Right atrium auricular region (tissue), 2 donors: ENCODE measurements around the gene KIAA1958. TPM values are rescaled to one million over a fixed set of nuclear protein-coding genes. Genes with fewer than 3 reads are reported as not detected.

Experiments
- DNase-seq: peaks from one replicate; pipeline ENCODE4 v3.0.0-alpha.2; 2019; ENCODE audit warnings: low spot score
- H3K27ac ChIP-seq, 2 donors: fragments of 200-600 bp; sonication (generic); 1 replicate in 1 of 2; 2 replicates in 1 of 2; pipeline ENCODE4 v1.5.1; 2016 to 2019
- H3K27me3 ChIP-seq, 2 donors: fragments of 200-600 bp; sonication (generic); one replicate each; pipeline versions ENCODE4 v1.5.1 to v1.6.0; 2017 to 2019
- H3K36me3 ChIP-seq: fragments of 200-600 bp; sonication (generic); one replicate; pipeline ENCODE4 v1.5.1; 2016
- H3K4me1 ChIP-seq, 2 donors: fragments of 200-600 bp; sonication (generic); one replicate each; pipeline versions ENCODE4 v1.5.1 to v1.6.0; 2017 to 2019
- H3K4me3 ChIP-seq, 2 donors: fragments of 200-600 bp; sonication (generic); 1 replicate in 1 of 2; 2 replicates in 1 of 2; pipeline ENCODE4 v1.5.1; 2017 to 2019; ENCODE audit warnings: mild to moderate bottlenecking in 1 of 2, moderate library complexity in 1 of 2
- H3K9me3 ChIP-seq, 2 donors: fragments of 200-600 bp; sonication (generic); one replicate each; pipeline ENCODE4 v1.5.1; 2019
- total RNA-seq, 2 donors: library from RNA; depleted of rRNA; stranded (reverse); fragments of >200 nt; gene quantifications; one replicate each; pipeline ENCODE4 v1.1.0, GENCODE V29; 2016
- TF ChIP-seq, protein P1 (sequence below), 2 donors: fragments of 200-600 bp; sonication (generic); IDR thresholded peaks; one replicate each; pipeline ENCODE4 v1.5.1; 2019; ENCODE audit warnings: antibody characterized with exemption in 2 of 2

The KIAA1958 gene
- total RNA-seq, 2 donors from 2014 or later: 1.9 to 4.1 TPM

DNA sequence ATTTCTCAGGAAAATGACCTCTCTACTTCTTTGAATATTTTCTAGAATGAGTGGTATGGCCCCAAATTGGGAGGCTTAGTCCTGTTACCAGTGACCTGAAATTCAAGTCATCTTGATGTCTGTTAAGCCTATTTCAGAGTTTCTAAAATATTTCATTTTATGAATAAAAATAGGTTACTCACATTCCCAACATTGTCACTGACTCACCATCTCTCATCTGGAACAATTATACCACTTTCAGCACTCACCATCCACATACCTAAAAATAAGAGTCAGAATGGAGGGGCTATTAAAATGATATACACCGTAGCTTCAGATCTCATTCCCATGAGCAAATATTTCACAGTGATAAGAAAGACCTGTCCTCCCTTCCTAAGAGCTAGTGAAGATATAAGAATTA is 71.8 kb downstream of the KIAA1958 start:
- TF ChIP-seq, protein P1, sequence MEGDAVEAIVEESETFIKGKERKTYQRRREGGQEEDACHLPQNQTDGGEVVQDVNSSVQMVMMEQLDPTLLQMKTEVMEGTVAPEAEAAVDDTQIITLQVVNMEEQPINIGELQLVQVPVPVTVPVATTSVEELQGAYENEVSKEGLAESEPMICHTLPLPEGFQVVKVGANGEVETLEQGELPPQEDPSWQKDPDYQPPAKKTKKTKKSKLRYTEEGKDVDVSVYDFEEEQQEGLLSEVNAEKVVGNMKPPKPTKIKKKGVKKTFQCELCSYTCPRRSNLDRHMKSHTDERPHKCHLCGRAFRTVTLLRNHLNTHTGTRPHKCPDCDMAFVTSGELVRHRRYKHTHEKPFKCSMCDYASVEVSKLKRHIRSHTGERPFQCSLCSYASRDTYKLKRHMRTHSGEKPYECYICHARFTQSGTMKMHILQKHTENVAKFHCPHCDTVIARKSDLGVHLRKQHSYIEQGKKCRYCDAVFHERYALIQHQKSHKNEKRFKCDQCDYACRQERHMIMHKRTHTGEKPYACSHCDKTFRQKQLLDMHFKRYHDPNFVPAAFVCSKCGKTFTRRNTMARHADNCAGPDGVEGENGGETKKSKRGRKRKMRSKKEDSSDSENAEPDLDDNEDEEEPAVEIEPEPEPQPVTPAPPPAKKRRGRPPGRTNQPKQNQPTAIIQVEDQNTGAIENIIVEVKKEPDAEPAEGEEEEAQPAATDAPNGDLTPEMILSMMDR (IDR thresholded peaks at IDR 0.05): no peak

DNA sequence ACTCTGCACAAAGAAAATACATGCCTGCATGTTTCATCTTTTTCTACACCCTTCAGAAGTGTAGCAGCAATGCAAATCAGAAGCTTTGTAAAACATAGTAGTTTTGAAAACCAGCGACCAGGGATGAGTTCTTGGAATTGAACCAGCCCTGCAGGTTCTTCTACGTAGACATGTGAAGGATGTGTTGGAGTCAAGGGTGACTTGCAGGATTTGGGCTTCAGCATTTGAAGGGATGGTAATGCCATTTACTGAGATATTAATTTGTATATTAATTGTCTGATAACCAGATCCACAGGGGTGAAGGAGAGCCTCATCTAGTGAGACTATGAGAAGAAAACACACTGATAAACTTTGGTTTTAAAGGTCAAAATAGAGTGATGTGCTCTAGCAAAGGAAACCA is 72.4 kb downstream of the KIAA1958 start:
- DNase-seq: no peak
- peaks cover 0 to 3% of the 10 kb centered on the region in 2 donors for H3K9me3 ChIP-seq
- H3K4me3 ChIP-seq: no peak overlapping the region
- no peak overlapping the region for H3K27ac ChIP-seq
- no peaks in the 10 kb centered on the region for H3K27me3 ChIP-seq
- no peaks in the 10 kb centered on the region for H3K4me1 ChIP-seq
- H3K36me3 ChIP-seq: no peaks in the 10 kb centered on the region
- TF ChIP-seq, protein P1 (IDR thresholded peaks at IDR 0.05): no peak

More for the DNA sequence above, 71.8 kb downstream of the KIAA1958 start:
- Histone ChIP-seq H3K27me3 (no peaks in the 10 kb centered on the region), H3K4me3 (no peak overlapping the region), H3K4me1 (peaks cover 0 to 1% of the 10 kb centered on the region in 2 donors), H3K27ac (no peak overlapping the region), H3K36me3 (no peaks in the 10 kb centered on the region), H3K9me3 (no peaks in the 10 kb centered on the region)
- DNase-seq: no peak

DNA sequence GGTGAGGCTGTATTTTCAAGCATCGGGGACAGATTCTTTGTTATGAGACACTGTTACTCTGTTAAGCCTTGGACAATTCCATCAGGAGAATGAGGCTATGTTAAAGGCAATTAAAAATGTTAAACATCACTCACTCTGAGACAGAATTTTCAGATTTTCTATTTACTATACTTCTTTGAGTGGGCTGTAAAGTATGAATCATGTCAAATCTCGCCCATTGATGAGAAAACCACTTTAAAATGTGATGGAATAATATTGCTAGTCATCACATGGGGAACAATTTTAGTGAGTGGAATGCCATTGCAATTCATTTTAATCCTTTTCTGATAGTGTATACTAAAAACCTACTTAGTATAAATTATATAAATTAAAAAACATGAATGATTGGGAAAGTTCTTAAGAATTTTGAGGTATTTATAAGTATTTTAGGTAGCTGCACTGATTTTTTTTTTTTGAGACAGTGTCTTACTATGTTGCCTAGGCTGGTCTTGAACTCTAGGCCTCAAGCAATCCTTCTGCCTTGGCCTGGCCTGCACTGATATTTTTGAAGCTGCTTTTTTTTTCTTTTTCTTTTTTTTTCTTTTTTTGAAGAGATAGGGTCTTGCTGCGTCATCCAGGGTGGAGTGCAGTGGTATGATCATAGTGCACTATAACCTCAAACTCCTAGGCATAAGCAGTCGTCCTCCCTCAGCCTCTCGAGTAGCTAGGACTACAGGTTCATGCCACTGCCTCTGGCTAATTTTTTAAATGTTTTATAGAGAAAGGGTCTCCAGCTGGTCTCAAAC is 73.2 kb downstream of the KIAA1958 start:
- H3K4me3 ChIP-seq: no peak overlapping the region
- H3K36me3 ChIP-seq: no peaks in the 10 kb centered on the region
- no peak overlapping the region for H3K27ac ChIP-seq
- no peak for DNase-seq
- no peaks in the 10 kb centered on the region for H3K27me3 ChIP-seq
- peaks cover 0 to 6% of the 10 kb centered on the region in 2 donors for H3K9me3 ChIP-seq
- no peaks in the 10 kb centered on the region for H3K4me1 ChIP-seq
- TF ChIP-seq, protein P1 (IDR thresholded peaks at IDR 0.05): no peak

DNA sequence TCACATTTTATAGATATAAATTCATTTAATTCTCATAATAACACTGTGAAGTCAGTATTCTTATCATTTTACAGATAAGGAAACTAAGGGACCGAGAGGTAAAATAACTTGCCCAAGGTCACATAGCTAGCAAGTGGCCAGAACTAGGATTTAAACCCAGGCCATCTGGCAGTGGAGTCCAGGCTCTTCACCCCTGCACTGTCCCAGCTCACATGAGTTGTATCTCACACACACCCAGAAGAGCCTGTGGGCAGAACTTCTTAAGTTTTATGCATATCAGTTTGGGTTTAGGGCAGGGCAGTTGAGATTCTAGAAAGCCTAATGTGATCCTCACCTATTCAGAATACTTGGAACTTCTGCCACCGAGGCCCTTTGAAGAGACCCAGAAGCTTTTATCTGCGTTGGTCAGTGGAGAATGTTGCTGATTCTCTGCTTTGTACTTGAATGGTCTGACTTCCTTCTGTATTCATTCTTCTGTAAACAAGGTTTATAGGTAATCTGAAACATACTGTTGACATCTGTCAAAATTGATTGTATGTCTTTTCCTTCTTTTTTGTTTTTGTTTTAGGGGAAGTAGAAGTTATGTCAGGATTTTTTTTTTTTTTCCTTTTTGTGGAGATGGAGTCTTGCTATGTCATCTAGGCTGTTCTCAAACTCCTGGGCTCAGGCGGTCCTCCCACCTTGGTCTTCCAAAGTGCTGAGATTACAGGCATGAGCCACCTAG is 75.8 kb downstream of the KIAA1958 start:
- DNase-seq: no peak
- no peak overlapping the region for H3K27ac ChIP-seq
- TF ChIP-seq, protein P1 (IDR thresholded peaks at IDR 0.05): no peak
- H3K4me1 ChIP-seq: no peaks in the 10 kb centered on the region
- peaks cover 0 to 6% of the 10 kb centered on the region in 2 donors for H3K9me3 ChIP-seq
- H3K4me3 ChIP-seq: no peak overlapping the region
- no peaks in the 10 kb centered on the region for H3K27me3 ChIP-seq
- H3K36me3 ChIP-seq: no peaks in the 10 kb centered on the region

DNA sequence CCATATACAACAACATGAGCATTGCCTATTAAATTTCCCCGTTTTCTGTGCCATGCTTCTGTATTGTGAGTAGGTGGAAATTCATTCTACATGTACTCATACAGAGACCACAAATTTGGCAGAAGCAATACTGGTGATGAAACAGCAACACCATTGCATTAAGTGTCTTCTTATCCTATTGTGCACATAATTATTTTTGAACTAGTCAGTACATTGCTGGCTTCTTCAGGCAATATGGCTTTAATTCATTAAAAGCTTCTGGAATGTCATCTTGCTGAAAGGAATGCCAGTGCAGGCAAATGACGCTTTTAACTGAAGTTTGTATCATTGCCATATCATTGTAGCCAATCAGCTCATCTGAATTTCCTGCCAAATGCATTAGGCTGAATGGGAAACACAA is 82.6 kb downstream of the KIAA1958 start:
- H3K27me3 ChIP-seq: no peaks in the 10 kb centered on the region
- no peaks in the 10 kb centered on the region for H3K36me3 ChIP-seq
- TF ChIP-seq, protein P1 (IDR thresholded peaks at IDR 0.05): no peak
- H3K9me3 ChIP-seq: peaks cover 0 to 1% of the 10 kb centered on the region in 2 donors
- DNase-seq: no peak
- H3K4me3 ChIP-seq: no peak overlapping the region
- H3K27ac ChIP-seq: no peak overlapping the region
- H3K4me1 ChIP-seq: peaks cover 0 to 3% of the 10 kb centered on the region in 2 donors
